UCSD-AML1 (cell line): ENCODE measurements around the gene CCR2.
"Not testable (repeated sequence)": the region's sequence is repeated elsewhere in the genome, so short reads cannot be mapped to it uniquely, and the experiment has no call there.

Experiments
- DNase-seq: peaks from one replicate; lab custom pipeline; 2025; ENCODE audit not compliant: unreplicated experiment; lab: John Stamatoyannopoulos, UW

CCR2 gene

GRCh38 chr3:46400846-46401245 lies 46.9 kb downstream of the CCR2 start:
- no peak for DNase-seq

- DNase-seq = no peak
Observed at GRCh38 chr3:46401579-46401978, 47.7 kb downstream of the CCR2 start.

GRCh38 chr3:46402902-46403301 lies 49.0 kb downstream of the CCR2 start:
- not testable (repeated sequence) for DNase-seq

GRCh38 chr3:46405301-46406019 lies 51.5 kb downstream of the CCR2 start:
- peak; percentile 56 for DNase-seq

GRCh38 chr3:46406443-46406787 lies 52.5 kb downstream of the CCR2 start:
- DNase-seq = no peak

- peak; percentile 82 for DNase-seq
Observed at GRCh38 chr3:46406788-46407611, 53.1 kb downstream of the CCR2 start, which contains the start of the genes CCR5AS and CCRL2. Gene CCR5AS, minus strand, starts transcription at chr3:46407066. Gene CCRL2, plus strand, starts transcription at chr3:46407259. Its CDS starts 821 bp downstream, at chr3:46408080.

- no peak for DNase-seq
Observed at GRCh38 chr3:46407970-46408369, 54.1 kb downstream of the CCR2 start.

- DNase-seq = no peak
Observed at GRCh38 chr3:46408853-46409252, 54.9 kb downstream of the CCR2 start.

- DNase-seq = no peak
Observed at GRCh38 chr3:46409739-46410489, 56.0 kb downstream of the CCR2 start.
